GM19240 (cell line): ENCODE data around the gene PXDN.
"Not testable (repeated sequence)": the region's sequence is repeated elsewhere in the genome, so short reads cannot be mapped to it uniquely, and the experiment has no call there.

Experiments
- DNase-seq: peaks from one replicate; pipeline ENCODE4 v3.0.0; 2011; ENCODE audit warnings: low spot score; ENCODE audit not compliant: insufficient read length

PXDN gene

GRCh38 chr2:1774929-1775328 lies 30.6 kb upstream of the PXDN start:
- DNase-seq, result no peak

- no peak for DNase-seq
These were observed 29.6 kb upstream of the PXDN start for GRCh38 chr2:1773883-1774282.

GRCh38 chr2:1772471-1773267 lies 28.4 kb upstream of the PXDN start:
- no peak for DNase-seq

GRCh38 chr2:1771626-1772280 lies 27.4 kb upstream of the PXDN start:
- no peak for DNase-seq

GRCh38 chr2:1770566-1771380 lies 26.5 kb upstream of the PXDN start:
- DNase-seq, result no peak

GRCh38 chr2:1769703-1770422 lies 25.5 kb upstream of the PXDN start:
- peak; percentile 41 for DNase-seq

- DNase-seq, result no peak
These were observed 23.8 kb upstream of the PXDN start for GRCh38 chr2:1767939-1768691.

GRCh38 chr2:1766851-1767811 lies 22.8 kb upstream of the PXDN start:
- DNase-seq, result no peak

- no peak for DNase-seq
These were observed 22.1 kb upstream of the PXDN start for GRCh38 chr2:1766425-1766824.

GRCh38 chr2:1765201-1765600 lies 20.9 kb upstream of the PXDN start:
- DNase-seq, result not testable (repeated sequence)

GRCh38 chr2:1759611-1759930 lies 15.3 kb upstream of the PXDN start:
- DNase-seq, result no peak

- no peak for DNase-seq
These were observed 14.7 kb upstream of the PXDN start for GRCh38 chr2:1758774-1759610.

- no peak for DNase-seq
These were observed 13.9 kb upstream of the PXDN start for GRCh38 chr2:1758171-1758570.

GRCh38 chr2:1757567-1757966 lies 13.3 kb upstream of the PXDN start:
- DNase-seq, result no peak

- not testable (repeated sequence) for DNase-seq
These were observed 12.8 kb upstream of the PXDN start for GRCh38 chr2:1757146-1757545.

- no peak for DNase-seq
These were observed 12.1 kb upstream of the PXDN start for GRCh38 chr2:1756456-1756855.

GRCh38 chr2:1755436-1756191 lies 11.3 kb upstream of the PXDN start:
- DNase-seq, result no peak
